Left renal cortex interstitium (tissue), 4 donors: Measurements from ENCODE around the gene AUTS2. TPM values are rescaled to one million over a fixed set of nuclear protein-coding genes. Genes with fewer than 3 reads are reported as not detected.

Experiments used
- DNase-seq, 4 donors: peaks; one replicate each; pipeline ENCODE4 v3.0.0-alpha.2; 2013; ENCODE audit warnings: low read depth in 4 of 4, low spot score in 2 of 4, missing footprints in 1 of 4
- polyA plus RNA-seq, 4 donors: library from polyadenylated mRNA; unstranded; fragments of 120-200 nt; gene quantifications; one replicate each; pipeline ENCODE4 v1.2.1, GENCODE V29; 2013; ENCODE audit not compliant: insufficient read length in 4 of 4

The AUTS2 gene
- polyA plus RNA-seq, 4 donors, result 56.5 to 144 (median 82.8) TPM

DNA sequence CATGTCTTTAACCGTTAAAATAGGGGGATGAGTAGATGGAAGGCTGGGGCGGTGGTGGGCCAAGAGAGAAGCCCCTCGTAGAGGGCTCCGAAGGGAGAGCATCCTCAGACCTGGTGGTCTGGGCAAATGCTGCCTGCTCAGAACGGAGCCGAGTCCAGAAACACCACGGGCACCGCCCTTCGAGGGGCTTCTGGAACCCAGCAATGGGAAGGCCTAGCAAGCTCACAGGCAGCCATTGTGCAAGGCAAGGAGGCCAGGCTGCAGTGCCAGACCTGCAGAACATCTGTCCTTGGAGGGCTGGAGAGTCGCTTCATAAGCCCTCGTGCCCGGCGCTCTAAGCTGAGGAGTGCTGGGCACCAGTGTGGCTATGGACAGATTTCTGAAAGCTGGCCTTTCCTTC is 889.6 kb downstream of the AUTS2 start:
- DNase-seq, result no peak

GRCh38 chr7:70489813-70490212 is 891.5 kb downstream of the AUTS2 start:
- no peak for DNase-seq

DNA sequence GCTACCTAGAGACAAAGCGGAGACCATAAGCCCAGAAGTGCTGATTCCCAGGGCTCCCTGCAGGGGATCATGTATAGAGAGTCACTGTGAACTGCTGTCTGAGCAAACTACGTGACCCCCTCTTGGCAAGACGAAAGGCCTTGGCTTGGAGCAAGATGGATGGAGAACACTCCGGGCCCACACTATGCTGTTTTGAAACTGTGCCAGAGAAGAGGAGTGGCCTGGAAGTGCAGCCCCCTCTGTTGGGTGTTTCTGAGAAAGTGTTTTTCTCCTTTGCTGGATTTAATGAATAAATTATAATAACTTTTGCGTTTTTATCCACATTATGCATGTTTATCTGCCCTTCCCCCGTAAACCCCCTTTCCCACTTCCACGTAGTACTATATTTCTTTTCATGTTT is 894.4 kb downstream of the AUTS2 start:
- DNase-seq, result no peak

DNA sequence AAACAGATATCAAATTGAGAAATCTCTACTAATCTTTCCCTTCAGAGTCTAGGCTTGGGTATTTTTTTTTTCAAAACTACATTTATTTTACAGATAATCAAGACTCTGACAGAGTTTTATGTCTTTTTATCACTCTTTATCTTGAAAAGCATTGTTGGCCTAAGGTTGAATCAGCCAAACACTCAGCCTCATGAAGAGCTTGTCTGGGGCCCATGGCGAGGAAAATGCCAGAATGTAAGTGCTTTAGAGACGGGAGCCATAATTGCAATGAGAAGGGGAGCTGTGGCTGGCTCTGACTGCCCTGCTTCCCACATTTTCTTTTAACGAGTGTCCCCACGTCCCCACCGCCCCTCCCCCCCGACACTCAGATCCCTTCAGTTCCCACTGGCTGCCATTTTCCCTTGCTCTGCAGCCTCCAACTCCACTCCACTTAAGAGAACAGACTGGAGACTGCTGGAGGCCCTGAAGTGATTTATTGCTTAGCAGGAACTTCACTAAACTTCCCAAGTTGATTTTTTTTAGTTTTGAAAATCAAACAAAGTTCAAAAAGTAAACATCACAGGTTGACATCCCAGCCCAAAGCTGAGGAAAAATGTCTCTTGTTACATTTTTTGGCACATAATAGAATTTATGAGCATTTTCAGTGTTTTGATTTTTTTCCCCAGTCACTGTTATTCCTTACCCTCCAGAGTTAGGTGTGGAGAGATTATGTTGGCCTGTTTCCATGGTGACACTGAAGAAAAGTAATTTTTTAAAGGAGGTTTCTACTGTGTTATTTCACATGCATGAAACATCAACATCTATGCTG is 896.2 kb downstream of the AUTS2 start:
- no peak for DNase-seq

DNA sequence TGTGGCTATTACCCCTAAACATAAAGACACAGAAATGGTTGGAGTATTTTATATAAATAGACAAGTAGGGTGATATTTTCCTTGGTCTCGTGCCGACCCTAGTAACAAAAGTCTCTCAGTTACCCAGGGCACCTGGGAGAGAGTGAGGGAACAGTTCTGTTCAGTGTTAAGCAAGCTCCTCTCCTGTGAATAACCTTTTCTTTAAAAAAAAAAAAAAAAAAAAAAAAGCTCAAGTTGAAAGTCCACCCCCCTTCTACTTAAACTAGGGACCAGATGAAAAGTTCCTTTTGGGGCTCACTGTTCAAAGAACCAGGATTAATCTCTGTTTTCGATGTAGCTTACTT is 896.7 kb downstream of the AUTS2 start:
- no peak for DNase-seq

DNA sequence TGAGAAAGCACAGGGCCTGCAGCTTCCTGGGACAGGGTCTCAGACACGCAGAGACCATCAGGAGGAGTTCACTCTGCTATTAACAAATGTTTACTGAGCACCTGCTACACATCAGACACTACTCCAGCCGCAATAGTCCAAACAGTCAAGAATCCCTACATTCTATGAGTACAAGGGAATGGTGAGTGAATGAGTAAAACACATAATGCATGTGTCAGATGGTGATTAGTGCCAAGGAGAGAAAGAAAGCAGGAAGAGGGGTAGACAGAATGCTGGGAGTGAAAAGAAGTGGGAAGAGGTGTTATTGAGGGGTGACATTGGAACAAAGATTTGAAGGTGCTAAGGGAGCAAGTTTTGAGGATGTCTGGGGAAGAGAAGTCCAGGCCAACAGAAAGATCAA is 899.5 kb downstream of the AUTS2 start:
- no peak for DNase-seq

GRCh38 chr7:70498232-70498992 is 900.1 kb downstream of the AUTS2 start:
- no peak for DNase-seq

DNA sequence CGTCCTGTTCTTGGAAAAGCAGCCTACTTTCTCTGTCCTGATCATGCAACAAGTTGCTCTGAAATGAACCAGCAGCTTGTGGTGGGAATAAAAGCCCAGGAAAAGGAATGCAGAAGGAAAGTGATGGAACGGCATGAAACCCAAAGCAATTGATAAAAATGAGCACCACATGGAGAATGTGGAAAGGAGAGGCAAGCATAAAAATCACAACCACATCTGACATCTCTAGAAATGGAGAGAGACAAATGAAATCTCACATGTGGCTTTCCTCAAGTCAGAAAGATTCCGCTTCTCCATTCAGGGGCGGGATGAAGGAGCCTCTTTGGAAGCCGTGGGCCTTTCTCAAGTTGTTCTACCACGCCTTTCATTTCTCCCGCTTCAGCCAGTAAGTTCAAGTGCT is 902.0 kb downstream of the AUTS2 start:
- no peak for DNase-seq

- DNase-seq, result no peak
These were observed 904.0 kb downstream of the AUTS2 start for GRCh38 chr7:70502117-70502863.

DNA sequence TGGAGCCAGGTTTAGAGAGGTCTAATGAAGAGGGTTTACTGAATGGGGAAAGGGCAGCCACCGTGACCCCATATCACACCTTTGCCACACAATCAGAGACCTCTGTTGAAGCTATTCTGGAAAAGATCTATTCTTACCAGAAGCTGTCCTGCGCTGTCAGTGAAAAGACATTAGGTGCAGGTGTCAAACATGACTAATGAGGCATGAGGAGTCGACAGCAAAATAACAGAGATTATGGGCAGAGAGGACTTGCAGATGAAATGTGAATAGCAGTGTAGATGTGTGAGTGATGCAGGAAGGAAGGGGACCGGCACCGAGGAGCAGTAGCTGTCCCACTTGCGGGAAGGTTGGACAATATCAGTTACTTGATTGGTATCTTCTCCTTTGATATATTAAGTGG is 906.0 kb downstream of the AUTS2 start:
- DNase-seq, result no peak

GRCh38 chr7:70505468-70505867 is 907.2 kb downstream of the AUTS2 start:
- no peak for DNase-seq

GRCh38 chr7:70505886-70506285 is 907.6 kb downstream of the AUTS2 start:
- DNase-seq, result no peak

DNA sequence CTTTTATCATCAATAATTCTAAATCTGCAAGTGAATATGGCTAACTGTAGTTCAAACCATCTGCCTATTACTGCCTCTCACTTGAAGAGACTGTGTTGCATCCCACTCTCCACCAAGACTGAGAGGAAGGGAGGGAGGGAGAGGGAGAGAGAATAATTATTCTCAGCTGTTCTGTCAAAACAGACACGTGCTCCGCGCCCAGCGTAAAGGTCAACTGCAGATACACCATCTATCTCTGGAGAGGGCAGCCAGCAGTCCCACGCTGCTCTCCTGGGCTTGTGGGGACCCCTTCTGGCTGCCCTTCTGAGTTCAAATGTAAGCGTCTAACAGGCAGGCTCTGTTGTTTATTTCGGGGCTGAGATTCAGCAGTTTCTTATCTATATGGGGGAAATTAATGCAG is 908.2 kb downstream of the AUTS2 start:
- DNase-seq, result no peak

DNA sequence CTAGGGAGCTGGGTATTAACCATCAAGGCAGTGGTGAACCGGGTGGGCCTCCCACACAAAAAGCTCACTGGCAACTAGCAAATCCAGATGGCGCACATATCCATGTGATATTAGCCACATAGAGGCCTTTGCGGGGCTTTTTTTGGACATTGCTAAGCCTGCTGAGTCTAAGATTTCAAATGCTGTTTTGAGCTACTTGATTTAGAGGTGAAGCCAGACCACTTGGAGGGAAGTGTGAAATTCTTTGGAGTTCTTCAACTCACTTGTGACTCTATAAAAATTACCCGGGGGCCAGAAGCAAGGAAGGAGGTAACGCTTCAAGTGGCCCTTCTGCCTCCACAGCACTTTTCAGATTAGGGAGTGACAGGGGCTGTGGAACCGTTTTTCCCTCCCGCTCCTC is 913.9 kb downstream of the AUTS2 start:
- no peak for DNase-seq

DNA sequence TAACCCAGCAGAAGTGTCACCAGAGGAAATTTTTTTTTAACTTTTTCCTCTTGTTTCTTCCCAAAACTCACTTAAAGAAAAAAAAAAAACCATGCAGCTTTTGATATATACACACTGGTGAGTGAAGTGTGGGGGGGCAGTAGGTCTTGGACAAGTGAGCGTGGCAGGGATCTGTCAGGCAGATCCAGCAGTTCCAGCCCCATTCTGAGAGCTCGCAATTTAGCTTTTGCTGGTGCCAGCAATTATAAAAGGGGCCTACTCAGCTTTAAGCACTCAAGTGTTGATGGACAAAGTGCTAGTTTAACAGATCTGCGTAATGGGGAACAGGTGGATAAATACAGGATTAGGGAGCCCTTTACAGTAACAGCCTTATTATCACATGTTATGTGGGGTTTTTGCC is 914.5 kb downstream of the AUTS2 start:
- no peak for DNase-seq

- DNase-seq, result no peak
These were observed 922.3 kb downstream of the AUTS2 start for GRCh38 chr7:70520611-70521010.

GRCh38 chr7:70523249-70523988 is 925.1 kb downstream of the AUTS2 start:
- DNase-seq, result no peak

DNA sequence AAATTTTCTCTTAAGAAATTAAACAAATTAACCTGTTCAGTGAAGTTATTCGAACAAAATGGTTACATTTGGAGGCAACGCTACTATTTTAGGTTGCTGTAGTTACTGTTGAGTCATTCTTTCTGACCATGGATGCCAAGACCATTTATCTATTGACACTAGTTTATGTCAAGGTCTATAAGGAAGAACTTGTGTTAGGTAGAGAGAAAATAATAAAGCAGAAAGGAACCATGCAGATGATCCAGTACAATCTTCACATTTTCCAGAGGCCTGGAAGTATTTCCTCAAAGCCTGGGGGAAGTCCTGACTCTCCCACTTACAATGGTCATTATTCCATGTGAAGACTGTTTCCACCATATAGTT is 925.7 kb downstream of the AUTS2 start:
- DNase-seq, result no peak

DNA sequence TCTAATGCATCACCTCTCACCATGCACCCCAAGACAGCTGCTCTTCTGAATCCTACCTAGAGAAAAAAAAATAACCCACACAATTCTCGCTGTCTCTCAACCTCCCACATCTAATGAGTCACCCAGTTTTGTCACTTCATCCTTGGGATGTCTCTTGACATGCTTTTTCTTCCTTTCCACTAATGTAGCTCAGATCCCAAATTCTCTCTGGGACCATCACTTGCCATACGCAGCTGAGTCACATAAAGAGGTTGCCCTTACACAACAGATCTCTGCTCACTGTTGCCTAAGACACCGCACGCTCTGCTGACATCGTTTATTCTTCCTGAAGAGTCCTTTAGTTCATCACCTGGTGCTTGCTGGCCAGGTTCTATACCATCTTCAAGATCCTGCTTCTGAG is 927.7 kb downstream of the AUTS2 start:
- no peak for DNase-seq

DNA sequence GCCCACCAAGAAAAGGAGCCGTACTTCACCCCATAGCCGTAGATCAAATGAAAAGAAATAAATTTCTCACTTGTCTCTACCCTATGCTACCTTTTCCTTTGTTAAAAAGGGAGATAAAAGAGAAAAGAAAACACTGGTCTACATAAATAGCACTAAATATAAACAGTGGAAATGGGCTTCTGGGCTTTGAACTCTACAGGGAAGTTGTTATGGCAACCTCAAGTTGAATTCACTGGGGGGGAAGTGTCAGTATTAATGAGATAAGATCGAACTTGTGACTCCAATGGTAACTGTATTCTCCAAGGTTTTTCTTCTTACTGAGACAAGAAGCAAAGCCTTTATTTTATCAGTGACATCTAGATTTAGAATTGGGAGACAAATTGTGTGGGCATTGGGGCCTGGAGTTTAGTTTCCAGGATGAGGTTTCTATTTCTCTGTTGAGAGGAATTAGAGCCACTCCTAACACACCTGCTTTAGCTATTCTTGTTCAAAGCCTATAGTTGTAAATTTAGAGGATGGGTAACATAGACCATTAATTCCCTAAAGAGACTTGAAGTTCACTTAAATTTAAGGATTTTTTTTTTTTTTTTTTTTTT is 929.3 kb downstream of the AUTS2 start:
- DNase-seq, result peak in 1 of 4 donors; percentile 27

- DNase-seq, result no peak
These were observed 931.2 kb downstream of the AUTS2 start for GRCh38 chr7:70529436-70529835.
